Natural killer cell (primary cell): ENCODE results near the gene TRMT1. TPM values are rescaled to one million over a fixed set of nuclear protein-coding genes. Genes with fewer than 3 reads are reported as not detected.
A peak's percentile ranks its signal among the peaks of the same experiment; 100 is the strongest.

ENCODE experiments used
- ATAC-seq, 3 donors: fragments of 150-1000 bp in 2 of 3; fragments of 200-7000 bp in 1 of 3; cut with Tn5 transposase; 1 replicate in 1 of 3; 2 replicates in 2 of 3; pipeline ENCODE4 v1.10.0; 2021; ENCODE audit warnings: mild to moderate bottlenecking in 2 of 3, moderate library complexity in 2 of 3
- DNase-seq, 2 donors: peaks; one replicate each; pipeline versions ENCODE4 v3.0.0 to v3.0.0-alpha.2; 2013 to 2021; ENCODE audit warnings: mixed read lengths in 1 of 2
- H3K27ac ChIP-seq: one replicate; pipeline ENCODE4 v1.5.1; 2013; ENCODE audit warnings: mild to moderate bottlenecking, low read length
- H3K27me3 ChIP-seq: one replicate; pipeline ENCODE4 v1.6.1; 2013; ENCODE audit warnings: low read length; ENCODE audit not compliant: control insufficient read depth, insufficient read depth
- H3K36me3 ChIP-seq: one replicate; pipeline ENCODE4 v1.6.1; 2013; ENCODE audit warnings: low read length; ENCODE audit not compliant: control insufficient read depth, insufficient read depth
- H3K4me1 ChIP-seq: one replicate; pipeline ENCODE4 v1.6.1; 2013; ENCODE audit warnings: low read length; ENCODE audit not compliant: control insufficient read depth, insufficient read depth
- H3K4me3 ChIP-seq: one replicate; pipeline ENCODE4 v1.5.1; 2013; ENCODE audit warnings: low read length
- H3K9me3 ChIP-seq: one replicate; pipeline ENCODE4 v1.6.1; 2013; ENCODE audit warnings: low read length; ENCODE audit not compliant: control insufficient read depth, insufficient read depth
- H3K27ac Mint-ChIP-seq, 2 donors: one replicate each; pipeline ENCODE4 v1.8.0; 2022; ENCODE audit warnings: mild to moderate bottlenecking in 2 of 2, mixed read lengths in 2 of 2, moderate library complexity in 1 of 2
- H3K27me3 Mint-ChIP-seq, 2 donors: one replicate each; pipeline ENCODE4 v1.8.0; 2022; ENCODE audit warnings: low read depth in 2 of 2, mixed read lengths in 2 of 2
- H3K36me3 Mint-ChIP-seq: one replicate; pipeline ENCODE4 v1.8.0; 2022; ENCODE audit warnings: mixed read lengths
- H3K4me1 Mint-ChIP-seq, 2 donors: one replicate each; pipeline ENCODE4 v1.8.0; 2022; ENCODE audit warnings: mixed read lengths in 2 of 2
- H3K4me3 Mint-ChIP-seq: one replicate; pipeline ENCODE4 v1.8.0; 2022; ENCODE audit warnings: mild to moderate bottlenecking, moderate library complexity, mixed read lengths
- H3K9me3 Mint-ChIP-seq, 2 donors: one replicate each; pipeline ENCODE4 v1.8.0; 2022; ENCODE audit warnings: mixed read lengths in 2 of 2
- CTCF ChIP-seq: fragments of 200-600 bp; IDR thresholded peaks from one replicate; pipeline ENCODE4 v1.8.0; 2022; ENCODE audit warnings: antibody characterized with exemption
- WGBS: methylation state at CpG from one replicate; pipeline ENCODE4 v1.1.7; 2013; ENCODE audit warnings: missing lambda C conversion rate; ENCODE audit not compliant: insufficient coverage; 5-methylcytosine and 5-hydroxymethylcytosine counted together
- intact Hi-C: fragments of 100-400 bp; cut with micrococcal nuclease; formaldehyde crosslinking; loops from one replicate; pipeline ENCODE4 v1.14.2; 2022
- total RNA-seq, 4 donors: library from RNA; stranded (reverse); fragments of 120-200 nt in 1 of 4; gene quantifications; one replicate each; pipeline versions ENCODE4 v1.2.3 to v1.2.4, GENCODE V29; 2013 to 2022

Gene TRMT1
- total RNA-seq, 3 donors from 2014 or later (not counting 1 experiment from before 2014, with no cell fraction given): 33.8 to 48.5 (median 42.2) TPM

- Mint-ChIP-seq H3K27ac (peak overlapping the region in 1 of 2 donors; percentile 70), H3K4me3 (peak overlapping the region; percentile 63), H3K36me3 (no peaks in the 10 kb centered on the region), H3K9me3 (no peaks in the 10 kb centered on the region), H3K27me3 (no peaks in the 10 kb centered on the region), H3K4me1 (peaks cover 53 to 75% of the 10 kb centered on the region in 2 donors)
- no peak for DNase-seq
- intact Hi-C loops: no loop called here
- Histone ChIP-seq H3K36me3 (peaks cover 1% of the 10 kb centered on the region), H3K4me1 (peaks cover 71% of the 10 kb centered on the region), H3K27ac (no peak overlapping the region), H3K27me3 (no peaks in the 10 kb centered on the region), H3K4me3 (no peak overlapping the region), H3K9me3 (no peaks in the 10 kb centered on the region)
- TF ChIP-seq CTCF: no peak
- ATAC-seq: no peak
- WGBS: 93% methylated on average over 9 of the region's 9 CpGs
Observed at GRCh38 chr19:13120031-13120430, 3.5 kb upstream of the TRMT1 start.

- Mint-ChIP-seq H3K9me3 (no peaks in the 10 kb centered on the region), H3K4me1 (peaks cover 53 to 75% of the 10 kb centered on the region in 2 donors), H3K4me3 (peak overlapping the region; percentile 83), H3K27me3 (no peaks in the 10 kb centered on the region), H3K36me3 (no peaks in the 10 kb centered on the region), H3K27ac (peak overlapping the region; percentile 36 to 74)
- no peak overlapping the region for H3K27ac ChIP-seq
- no peak overlapping the region for H3K4me3 ChIP-seq
- peaks cover 2% of the 10 kb centered on the region for H3K36me3 ChIP-seq
- intact Hi-C loops: no loop called here
- ATAC-seq: no peak
- H3K27me3 ChIP-seq: no peaks in the 10 kb centered on the region
- no peaks in the 10 kb centered on the region for H3K9me3 ChIP-seq
- WGBS: 87% methylated on average over 8 of the region's 8 CpGs
- no peak for TF ChIP-seq CTCF
- no peak for DNase-seq
- peaks cover 71% of the 10 kb centered on the region for H3K4me1 ChIP-seq
Observed at GRCh38 chr19:13119627-13120026, 3.1 kb upstream of the TRMT1 start.

- Histone ChIP-seq H3K36me3 (peaks cover 5% of the 10 kb centered on the region), H3K27me3 (no peaks in the 10 kb centered on the region), H3K9me3 (no peaks in the 10 kb centered on the region), H3K4me3 (peak overlapping the region; percentile 74), H3K27ac (peak overlapping the region; percentile 3), H3K4me1 (peaks cover 71% of the 10 kb centered on the region)
- peak in 1 of 3 donors; percentile 1 for ATAC-seq
- intact Hi-C loops: no loop called here
- WGBS: under 1% methylated on average over 57 of the region's 57 CpGs
- Mint-ChIP-seq H3K9me3 (no peaks in the 10 kb centered on the region), H3K36me3 (no peaks in the 10 kb centered on the region), H3K4me3 (peak overlapping the region; percentile 83), H3K27me3 (no peaks in the 10 kb centered on the region), H3K27ac (peak overlapping the region; percentile 36 to 74), H3K4me1 (peaks cover 53 to 72% of the 10 kb centered on the region in 2 donors)
- no peak for TF ChIP-seq CTCF
- DNase-seq: peak in 1 of 2 donors; percentile 44
Observed at GRCh38 chr19:13118424-13119193, 2.1 kb upstream of the TRMT1 start.
